ENCODE results near the gene PEX26.
"Not testable (repeated sequence)": the region's sequence is repeated elsewhere in the genome, so short reads cannot be mapped to it uniquely, and the experiment has no call there.

PEX26 gene

GRCh38 chr22:18057568-18058209, 20.1 kb upstream of the PEX26 start:
- DNase-seq: no peak

- no peak for DNase-seq
These were observed 19.3 kb upstream of the PEX26 start for GRCh38 chr22:18058371-18059093.

DNA sequence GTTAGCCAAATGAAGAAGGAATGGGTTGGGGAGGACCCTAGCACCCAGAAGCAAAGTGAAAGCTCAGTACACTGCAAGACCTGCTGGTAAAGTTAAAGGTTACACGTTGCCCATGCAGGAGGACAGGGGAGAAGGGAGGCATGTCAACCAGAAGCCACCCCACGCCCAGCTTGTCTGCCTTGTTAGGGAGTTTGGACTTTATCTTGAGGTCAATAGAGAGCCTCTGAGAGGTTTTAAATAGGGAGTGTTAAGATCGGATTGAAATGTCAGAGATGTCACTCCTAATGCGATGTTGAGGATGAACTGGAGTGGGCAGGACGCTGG, 18.7 kb upstream of the PEX26 start:
- no peak for DNase-seq

DNA sequence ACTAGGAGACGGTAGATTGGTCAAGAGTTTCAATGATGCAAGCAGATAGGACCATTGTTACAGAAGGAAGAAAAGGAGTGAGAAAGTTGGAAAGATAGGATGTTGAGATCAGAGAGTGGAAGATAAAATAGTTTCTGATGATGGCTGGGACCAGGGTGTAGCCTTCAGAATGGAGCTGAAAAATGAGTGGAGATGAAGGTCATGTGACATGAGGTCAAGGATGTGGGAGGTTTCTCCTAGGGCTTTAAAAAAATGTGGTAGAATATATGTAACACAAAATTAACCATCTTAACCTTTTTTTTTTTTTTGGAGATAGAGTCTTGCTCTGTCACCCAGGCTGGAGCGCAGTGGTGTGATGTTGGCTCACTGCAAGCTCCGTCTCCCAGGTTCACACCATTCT, 18.3 kb upstream of the PEX26 start:
- no peak for DNase-seq

DNA sequence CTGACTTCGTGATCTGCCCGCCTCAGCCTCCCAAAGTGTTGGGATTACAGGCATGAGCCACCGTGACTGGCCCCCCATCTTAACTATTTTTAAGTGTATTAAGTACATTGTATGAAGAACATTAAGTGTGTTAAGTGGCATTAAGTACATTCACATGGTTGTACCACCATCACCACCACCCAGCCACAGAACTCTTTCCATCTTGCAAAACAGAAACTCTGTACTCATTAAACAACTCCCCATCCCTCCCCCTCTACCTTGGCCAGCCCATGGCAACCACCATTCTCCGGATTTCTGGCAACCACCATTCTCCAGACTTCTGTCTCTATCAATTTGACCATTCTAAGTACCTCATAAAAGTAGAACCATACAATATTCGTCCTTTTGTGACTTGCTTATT, 17.8 kb upstream of the PEX26 start:
- DNase-seq: no peak

DNA sequence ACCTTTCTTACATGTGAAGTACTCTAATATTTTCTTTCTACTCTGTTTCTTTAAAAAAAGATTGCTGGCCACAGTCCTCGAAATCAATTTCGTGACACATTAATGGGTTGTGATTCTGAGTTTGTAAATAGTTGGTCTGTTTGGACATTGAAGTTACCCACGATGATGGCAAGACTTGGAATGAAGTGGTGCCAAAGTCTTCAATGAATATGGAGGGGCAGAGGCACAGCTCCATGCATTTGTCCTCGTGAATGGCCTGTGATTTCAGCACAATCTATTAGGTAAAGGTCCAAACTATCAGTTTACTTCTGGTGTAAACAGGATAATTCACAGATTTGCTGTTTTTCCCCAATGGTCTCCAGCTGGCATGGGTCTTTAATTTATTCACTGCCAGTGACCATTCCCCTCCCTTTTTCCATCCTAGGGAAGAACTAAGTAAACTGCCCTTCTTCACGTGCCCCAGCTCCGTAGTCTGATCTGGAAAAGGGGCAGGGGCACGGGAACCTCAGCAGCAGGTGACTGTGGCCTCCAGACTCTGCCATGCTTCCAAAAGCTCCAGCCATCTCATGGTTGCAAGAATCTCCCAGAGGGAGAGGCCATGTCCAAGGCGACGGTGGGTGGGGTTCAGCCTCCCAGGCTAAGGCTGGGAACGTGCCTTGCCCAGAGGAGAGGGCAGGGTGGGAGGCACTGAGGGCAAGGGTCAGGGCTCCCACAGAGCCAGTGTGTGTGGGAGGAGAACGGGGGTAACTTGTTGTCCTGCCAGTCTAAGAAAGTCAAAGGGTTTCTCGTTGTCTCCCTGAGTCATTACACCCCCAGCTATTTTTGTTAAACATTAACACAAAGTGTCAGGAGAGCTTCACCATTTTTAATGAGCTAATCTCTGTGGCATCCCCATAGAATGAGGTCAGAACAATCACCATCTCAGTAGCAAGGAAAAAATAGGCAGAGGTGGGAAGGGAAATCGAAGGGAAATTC, 16.9 kb upstream of the PEX26 start:
- no peak for DNase-seq

- DNase-seq: no peak
These were observed 15.4 kb upstream of the PEX26 start for GRCh38 chr22:18062421-18062820.

GRCh38 chr22:18063306-18063705, 14.5 kb upstream of the PEX26 start:
- no peak for DNase-seq

DNA sequence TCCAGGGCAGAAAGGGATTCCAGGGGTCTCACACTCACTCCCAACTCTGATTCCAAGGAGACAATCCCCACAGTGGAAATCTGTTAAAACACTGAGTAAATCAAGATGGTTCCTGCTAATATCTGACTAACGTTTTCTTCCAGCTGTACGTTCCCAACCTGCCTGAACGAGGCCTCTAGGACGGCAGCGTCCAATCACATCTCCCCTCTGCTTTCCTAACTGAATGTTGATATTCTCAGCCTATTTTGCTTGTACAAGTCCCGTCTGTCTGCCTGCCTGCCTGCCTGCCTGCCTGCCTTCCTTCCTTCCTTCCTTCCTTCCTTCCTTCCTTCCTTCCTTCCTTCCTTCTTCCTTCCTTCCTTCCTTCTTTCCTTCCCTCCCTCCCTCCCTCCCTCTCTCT, 14.1 kb upstream of the PEX26 start:
- not testable (repeated sequence) for DNase-seq

DNA sequence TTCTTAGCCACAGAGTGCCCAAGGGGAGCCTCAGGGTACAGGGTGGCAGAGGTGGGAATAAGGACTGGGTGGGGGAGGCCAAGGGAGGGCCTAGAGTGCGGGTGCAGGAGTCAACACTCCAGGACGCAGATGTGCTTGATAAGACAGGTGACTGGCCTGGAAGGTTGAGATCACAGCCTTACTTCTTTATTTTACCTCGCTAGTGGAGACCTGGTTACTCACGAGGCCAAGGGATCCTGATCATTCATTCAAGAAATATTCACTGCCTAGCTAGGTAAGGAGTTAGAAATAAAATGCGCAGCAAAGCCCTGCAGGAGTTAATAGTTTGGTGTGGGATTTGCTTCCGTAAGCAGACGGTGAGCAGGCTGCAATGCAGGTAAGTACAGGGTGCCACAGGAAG, 13.2 kb upstream of the PEX26 start:
- no peak for DNase-seq

DNA sequence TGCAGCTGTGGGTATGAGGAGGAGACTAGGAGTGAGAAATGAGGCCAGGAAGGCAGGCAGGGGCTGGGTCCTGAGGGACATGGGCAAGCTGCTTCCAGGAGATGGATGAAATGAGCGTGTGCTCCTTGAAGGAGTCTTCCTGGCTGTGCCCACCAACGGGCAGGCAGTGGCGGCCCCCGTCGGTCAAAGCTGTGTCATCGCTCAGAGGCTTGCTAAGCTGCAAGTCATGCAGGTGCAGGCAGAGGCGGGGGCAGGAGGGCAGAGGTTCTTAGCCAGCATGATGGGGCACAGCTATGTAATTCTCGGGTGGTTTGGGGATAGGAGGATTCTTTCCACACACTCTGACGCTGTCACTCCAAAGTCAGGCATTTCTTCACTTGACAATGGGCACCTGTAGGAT, 12.5 kb upstream of the PEX26 start:
- no peak for DNase-seq

DNA sequence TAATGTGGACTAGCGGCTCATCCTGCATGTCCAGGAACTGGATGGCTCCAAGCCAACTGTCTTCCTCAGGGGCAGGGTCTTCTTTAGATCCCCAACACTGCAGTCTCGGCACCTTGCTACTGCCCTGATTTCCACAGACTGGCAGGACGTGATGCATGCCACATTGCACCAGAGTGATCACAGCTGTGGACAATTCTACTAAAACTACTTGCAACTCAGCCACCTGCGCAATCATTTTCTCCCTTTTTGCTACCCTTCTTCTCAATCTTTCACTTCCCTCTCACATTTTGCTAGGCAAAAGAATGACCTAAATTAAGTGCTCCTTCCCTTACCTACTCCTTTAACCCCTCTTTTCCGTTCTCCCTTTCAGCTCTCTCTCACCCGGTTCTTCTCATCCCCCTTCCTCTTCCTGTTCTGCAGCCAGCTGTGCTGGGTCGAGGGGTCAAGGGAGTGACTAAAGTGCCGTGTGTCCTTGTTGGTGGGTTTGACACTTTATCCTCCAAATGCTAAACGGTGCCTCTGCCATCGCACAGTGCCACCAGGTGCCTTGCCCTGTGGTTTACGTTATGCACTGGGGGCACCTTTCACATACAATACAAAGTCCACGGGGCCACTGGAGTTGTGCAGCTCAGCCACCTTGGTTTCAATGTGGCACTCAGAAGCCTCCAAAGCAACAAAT, 11.5 kb upstream of the PEX26 start:
- DNase-seq: no peak

DNA sequence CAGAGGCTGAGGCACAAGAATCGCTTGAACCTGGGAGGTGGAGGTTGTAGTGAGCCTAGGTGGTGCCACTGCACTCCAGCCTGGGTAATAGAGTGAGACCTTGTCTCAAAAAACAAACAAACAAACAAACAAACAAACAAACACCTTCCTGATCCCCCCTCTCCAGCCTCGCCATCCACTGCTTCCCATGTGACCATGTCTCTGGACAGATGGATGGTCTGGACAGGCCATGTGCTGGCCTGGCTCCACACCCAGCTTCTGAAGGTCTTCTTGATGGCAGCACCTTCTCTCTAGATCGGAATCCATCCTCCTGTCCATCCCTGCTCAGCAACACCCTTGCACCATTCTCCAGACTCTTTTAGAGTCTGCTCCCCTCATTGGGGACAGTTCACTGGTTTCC, 10.7 kb upstream of the PEX26 start:
- DNase-seq: no peak

GRCh38 chr22:18067548-18068341, 10.0 kb upstream of the PEX26 start:
- DNase-seq: no peak

- no peak for DNase-seq
These were observed 9.3 kb upstream of the PEX26 start for GRCh38 chr22:18068381-18068988.

DNA sequence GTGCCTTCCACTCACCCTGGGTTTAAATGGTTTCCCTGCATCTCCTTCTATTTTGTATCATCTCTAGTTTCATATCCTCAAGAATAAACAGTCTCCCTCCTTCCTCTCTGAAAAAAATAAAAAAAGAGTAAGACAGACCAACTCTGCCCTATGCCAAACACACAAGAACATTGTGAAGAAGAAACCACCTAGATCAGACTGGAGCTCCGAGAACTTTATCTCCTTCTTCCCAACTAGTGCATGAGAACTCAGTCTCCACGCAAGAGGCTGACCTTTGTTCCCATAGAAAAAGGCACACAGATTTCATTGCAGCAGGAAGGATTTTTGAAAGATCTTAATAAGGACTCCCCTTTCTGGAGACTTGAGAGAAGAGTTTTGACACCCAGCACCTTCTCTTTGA, 8.7 kb upstream of the PEX26 start:
- no peak for DNase-seq

GRCh38 chr22:18070041-18070440, 7.7 kb upstream of the PEX26 start:
- no peak for DNase-seq

DNA sequence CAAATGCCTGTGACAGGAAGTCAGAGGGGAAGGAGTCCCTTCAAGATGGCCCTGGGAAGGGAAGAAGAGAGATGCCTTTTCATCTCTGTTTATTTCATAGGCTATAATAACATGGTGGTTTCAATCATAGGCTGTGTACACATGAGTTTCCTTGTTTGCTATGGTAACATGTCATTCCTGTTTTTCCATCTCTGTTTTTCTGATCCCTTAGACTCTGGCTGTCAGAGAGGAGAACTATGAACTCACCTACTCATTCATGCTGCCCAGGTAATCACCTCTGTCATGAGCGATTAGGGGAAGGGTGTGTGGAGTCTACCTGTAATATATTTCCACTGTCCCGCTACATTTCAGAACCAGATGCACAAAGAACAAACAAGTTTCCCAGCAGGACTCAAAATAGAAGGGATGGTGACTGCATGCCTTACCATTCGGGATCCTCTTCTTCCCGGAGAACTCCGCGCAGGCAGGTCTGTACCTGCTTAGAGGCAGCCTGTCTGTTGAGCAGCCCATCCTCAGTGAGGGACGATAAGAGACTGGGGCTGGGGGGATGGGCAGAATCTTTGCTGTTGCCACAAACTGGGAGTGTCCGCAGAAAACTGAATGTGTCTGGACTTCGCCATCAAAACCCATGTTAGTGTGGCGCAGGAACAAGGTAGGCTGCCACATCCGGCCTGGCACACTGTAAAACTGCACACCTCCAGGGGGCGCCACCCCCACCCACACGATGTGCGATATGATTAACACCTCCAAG, 7.1 kb upstream of the PEX26 start:
- DNase-seq: no peak

DNA sequence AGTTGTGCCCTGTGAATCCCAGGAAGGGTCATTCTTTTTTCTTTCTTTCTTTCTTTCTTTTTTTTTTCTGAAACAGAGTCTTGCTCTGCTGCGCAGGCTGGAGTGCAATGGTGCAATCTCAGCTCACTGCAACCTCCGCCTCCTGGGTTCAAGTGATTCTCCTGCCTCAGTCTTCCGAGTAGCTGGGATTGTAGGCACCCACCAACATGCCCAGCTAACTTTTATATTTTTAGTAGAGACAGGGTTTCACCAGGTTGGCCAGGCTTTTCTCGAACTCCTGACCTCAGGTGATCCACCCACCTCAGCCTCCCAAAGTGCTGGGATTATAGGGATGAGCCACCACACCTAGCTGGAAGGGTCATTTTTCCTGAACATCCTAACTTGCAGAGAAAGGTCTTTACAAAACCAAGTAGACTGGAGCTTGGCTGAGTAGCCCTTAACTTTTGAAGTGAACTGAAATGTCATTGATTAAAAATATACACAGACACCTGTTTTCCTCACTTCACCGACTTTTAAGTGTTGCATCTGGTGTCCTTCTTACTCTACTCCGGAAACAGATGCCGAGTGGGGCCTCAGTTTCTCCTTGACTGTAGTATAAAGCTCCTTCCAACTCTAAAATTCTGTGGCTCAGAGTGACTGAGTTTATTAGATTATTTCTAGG, 6.4 kb upstream of the PEX26 start:
- not testable (repeated sequence) for DNase-seq

DNA sequence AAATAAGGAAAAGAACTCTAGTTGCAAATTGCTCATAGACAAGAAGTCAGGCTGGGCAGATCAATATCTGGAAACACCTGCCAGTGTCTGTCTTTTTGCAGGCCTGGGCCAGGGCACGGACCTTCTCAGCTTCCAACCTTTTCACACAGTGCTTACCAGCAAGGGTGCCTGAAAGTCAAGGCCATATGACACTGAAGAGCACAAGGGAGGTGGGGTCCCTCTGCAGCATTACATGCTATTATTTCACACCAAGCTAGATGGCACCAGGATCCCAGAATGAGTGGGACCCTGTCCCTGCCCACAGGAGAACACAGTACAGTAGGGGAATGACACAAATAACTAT, 5.9 kb upstream of the PEX26 start:
- DNase-seq: no peak

DNA sequence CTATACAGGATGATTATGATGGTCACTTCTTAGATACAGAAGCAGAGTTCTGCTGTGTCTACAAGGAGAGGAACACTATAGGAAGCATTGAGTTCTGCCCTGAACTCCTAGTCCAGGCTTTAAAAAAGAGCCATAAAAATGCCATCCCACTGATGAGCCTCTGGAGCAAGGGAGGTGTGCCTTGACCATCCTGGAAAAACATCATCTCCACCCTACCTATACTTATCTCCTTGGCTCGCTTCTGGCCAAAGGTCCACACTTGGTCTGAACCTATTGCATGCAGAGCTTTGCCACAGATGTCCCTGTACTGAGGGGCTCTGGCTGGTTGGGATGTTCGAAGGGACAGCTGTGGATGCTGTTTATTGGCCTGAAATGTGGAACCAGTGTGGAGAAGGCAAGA, 4.3 kb upstream of the PEX26 start:
- no peak for DNase-seq

Data from stimulated activated CD4-positive, alpha-beta T cell treated with anti-CD3 and anti-CD28 coated beads, Interleukin-4, amount 100 ng/mL, for 24 hours (primary cell).